ENCODE data around the gene UBQLN3. TPM values are rescaled to one million over a fixed set of nuclear protein-coding genes. Genes with fewer than 3 reads are reported as not detected.

The UBQLN3 gene
- total RNA-seq, 6 donors from 2014 or later = 0.29 to 2.0 (median 0.72) TPM

- WGBS, 2 donors = 92 to 93% methylated on average over 2 of the region's 2 CpGs
Observed at GRCh38 chr11:5522308-5522707, 12.6 kb upstream of the UBQLN3 start.

GRCh38 chr11:5521540-5521939, 11.8 kb upstream of the UBQLN3 start:
- no peak overlapping the region for H3K27ac ChIP-seq

More at GRCh38 chr11:5522308-5522707, 12.6 kb upstream of the UBQLN3 start:
- H3K36me3 ChIP-seq = no peaks in the 10 kb centered on the region
- H3K27me3 ChIP-seq = no peaks in the 10 kb centered on the region
- DNase-seq (no peak), ATAC-seq (ENCODE audit: low FRiP score in 2 of 2) (no peak)
- H3K4me1 ChIP-seq = no peaks in the 10 kb centered on the region
- H3K4me3 ChIP-seq = no peak overlapping the region
- no peaks in the 10 kb centered on the region for H3K9me3 ChIP-seq
- no peak overlapping the region for H3K27ac ChIP-seq
- TF ChIP-seq, protein P1, sequence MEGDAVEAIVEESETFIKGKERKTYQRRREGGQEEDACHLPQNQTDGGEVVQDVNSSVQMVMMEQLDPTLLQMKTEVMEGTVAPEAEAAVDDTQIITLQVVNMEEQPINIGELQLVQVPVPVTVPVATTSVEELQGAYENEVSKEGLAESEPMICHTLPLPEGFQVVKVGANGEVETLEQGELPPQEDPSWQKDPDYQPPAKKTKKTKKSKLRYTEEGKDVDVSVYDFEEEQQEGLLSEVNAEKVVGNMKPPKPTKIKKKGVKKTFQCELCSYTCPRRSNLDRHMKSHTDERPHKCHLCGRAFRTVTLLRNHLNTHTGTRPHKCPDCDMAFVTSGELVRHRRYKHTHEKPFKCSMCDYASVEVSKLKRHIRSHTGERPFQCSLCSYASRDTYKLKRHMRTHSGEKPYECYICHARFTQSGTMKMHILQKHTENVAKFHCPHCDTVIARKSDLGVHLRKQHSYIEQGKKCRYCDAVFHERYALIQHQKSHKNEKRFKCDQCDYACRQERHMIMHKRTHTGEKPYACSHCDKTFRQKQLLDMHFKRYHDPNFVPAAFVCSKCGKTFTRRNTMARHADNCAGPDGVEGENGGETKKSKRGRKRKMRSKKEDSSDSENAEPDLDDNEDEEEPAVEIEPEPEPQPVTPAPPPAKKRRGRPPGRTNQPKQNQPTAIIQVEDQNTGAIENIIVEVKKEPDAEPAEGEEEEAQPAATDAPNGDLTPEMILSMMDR (IDR thresholded peaks at IDR 0.05) = no peak
- TF ChIP-seq POLR2AphosphoS5 (IDR thresholded peaks at IDR 0.05) (no peak), POLR2A (IDR thresholded peaks at IDR 0.05) (no peak), EP300 (IDR thresholded peaks at IDR 0.05) (no peak)

GRCh38 chr11:5516599-5516998, 6.8 kb upstream of the UBQLN3 start, which contains the start of gene UBQLNL:
Gene UBQLNL, minus strand, starts transcription at chr11:5516699. Its CDS starts 258 bp downstream, at chr11:5516441.
- no peaks in the 10 kb centered on the region for H3K4me1 ChIP-seq
- no peaks in the 10 kb centered on the region for H3K27me3 ChIP-seq
- 92 to 98% methylated on average over 2 of the region's 2 CpGs for WGBS, 2 donors
- no peak within 1 kb of the TSS for H3K27ac ChIP-seq
- DNase-seq = no peak
- no peak for ATAC-seq (ENCODE audit: low FRiP score in 2 of 2)
- no peaks in the 10 kb centered on the region for H3K36me3 ChIP-seq
- no peak for TF ChIP-seq POLR2A (IDR thresholded peaks at IDR 0.05)
- no peak for TF ChIP-seq POLR2AphosphoS5 (IDR thresholded peaks at IDR 0.05)
- TF ChIP-seq, protein P1 (IDR thresholded peaks at IDR 0.05) = no peak
- TF ChIP-seq EP300 (IDR thresholded peaks at IDR 0.05) = no peak
- no peaks in the 10 kb centered on the region for H3K9me3 ChIP-seq
- no peak within 1 kb of the TSS for H3K4me3 ChIP-seq

More at GRCh38 chr11:5521540-5521939, 11.8 kb upstream of the UBQLN3 start:
- Histone ChIP-seq H3K9me3 (no peaks in the 10 kb centered on the region), H3K4me3 (no peak overlapping the region), H3K27me3 (no peaks in the 10 kb centered on the region), H3K4me1 (no peaks in the 10 kb centered on the region), H3K36me3 (no peaks in the 10 kb centered on the region)
- WGBS, 2 donors = 94% methylated on average over 4 of the region's 4 CpGs
- no peak for ATAC-seq (ENCODE audit: low FRiP score in 2 of 2)
- TF ChIP-seq POLR2AphosphoS5 (IDR thresholded peaks at IDR 0.05) (no peak), POLR2A (IDR thresholded peaks at IDR 0.05) (no peak), EP300 (IDR thresholded peaks at IDR 0.05) (no peak)
- TF ChIP-seq, protein P1 (IDR thresholded peaks at IDR 0.05) = no peak
- no peak for DNase-seq

DNA sequence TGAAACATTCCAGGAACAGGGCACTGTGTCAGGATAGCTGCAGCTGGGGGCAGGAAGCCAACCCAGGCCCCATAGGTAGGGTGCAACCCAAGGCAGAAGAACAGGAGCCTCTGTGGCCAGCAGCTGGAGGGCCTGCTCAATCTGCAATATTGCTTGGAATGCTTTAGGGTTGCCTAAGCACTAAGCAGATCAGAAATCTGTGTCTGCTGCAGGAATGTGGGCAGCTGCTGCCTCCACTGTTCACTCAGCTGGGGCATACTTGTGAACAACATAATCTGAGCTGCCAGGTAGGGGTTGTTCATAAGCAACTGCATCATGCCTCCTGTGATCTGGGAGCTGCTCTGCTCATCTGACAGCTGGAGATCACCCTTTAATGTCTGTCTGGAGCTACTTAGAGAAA, 5.1 kb upstream of the UBQLN3 start:
- Histone ChIP-seq H3K27me3 (no peaks in the 10 kb centered on the region), H3K27ac (no peak overlapping the region), H3K36me3 (no peaks in the 10 kb centered on the region), H3K9me3 (no peaks in the 10 kb centered on the region), H3K4me1 (no peaks in the 10 kb centered on the region), H3K4me3 (no peak overlapping the region)
- ATAC-seq (ENCODE audit: low FRiP score in 2 of 2) = peak in 1 of 2 donors; percentile 12
- TF ChIP-seq EP300 (IDR thresholded peaks at IDR 0.05) (no peak), POLR2A (IDR thresholded peaks at IDR 0.05) (no peak), POLR2AphosphoS5 (IDR thresholded peaks at IDR 0.05) (no peak)
- TF ChIP-seq, protein P1 (IDR thresholded peaks at IDR 0.05) = no peak
- DNase-seq = no peak

- Histone ChIP-seq H3K36me3 (no peaks in the 10 kb centered on the region), H3K4me1 (no peaks in the 10 kb centered on the region), H3K9me3 (no peaks in the 10 kb centered on the region), H3K4me3 (no peak overlapping the region), H3K27me3 (no peaks in the 10 kb centered on the region), H3K27ac (no peak overlapping the region)
- ATAC-seq (ENCODE audit: low FRiP score in 2 of 2) (no peak), DNase-seq (no peak)
- TF ChIP-seq, protein P1 (IDR thresholded peaks at IDR 0.05) = no peak
- TF ChIP-seq POLR2AphosphoS5 (IDR thresholded peaks at IDR 0.05) = no peak
- TF ChIP-seq EP300 (IDR thresholded peaks at IDR 0.05) = no peak
- no peak for TF ChIP-seq POLR2A (IDR thresholded peaks at IDR 0.05)
- 97 to 98% methylated on average over 5 to 8 of the region's 8 CpGs for WGBS, 2 donors
Observed at GRCh38 chr11:5508605-5509004, 1.2 kb downstream of the UBQLN3 start.

Data from upper lobe of left lung (tissue), 6 donors.